ENCODE results near the gene TANGO2.

The TANGO2 gene

GRCh38 chr22:20026996-20027601 is 6.2 kb downstream of the TANGO2 start:
- in situ Hi-C loops (cut with MboI; ENCODE audit: low pct_unique_long_range_greater_than_20kb, low sequenced_read_pairs, unreplicated experiment): loop anchor here (5.0 kb wide), 1 partner anchor 45 kb away; no protein-coding TSS in a partner anchor
- no peak for DNase-seq (ENCODE audit: low spot score)
- no peak for TF ChIP-seq CTCF (IDR thresholded peaks at IDR 0.05; ENCODE audit: extremely low read depth, insufficient read depth, missing control alignments)

- in situ Hi-C loops (cut with MboI; ENCODE audit: low pct_unique_long_range_greater_than_20kb, low sequenced_read_pairs, unreplicated experiment): loop anchor here (5.0 kb wide), 1 partner anchor 44 kb away; no protein-coding TSS in a partner anchor
- TF ChIP-seq CTCF (IDR thresholded peaks at IDR 0.05; ENCODE audit: extremely low read depth, insufficient read depth, missing control alignments): peak; percentile 29
- DNase-seq (ENCODE audit: low spot score): no peak
Measured at GRCh38 chr22:20027966-20028854, 7.3 kb downstream of the TANGO2 start.

- TF ChIP-seq CTCF (IDR thresholded peaks at IDR 0.05; ENCODE audit: extremely low read depth, insufficient read depth, missing control alignments): no peak
- in situ Hi-C loops (cut with MboI; ENCODE audit: low pct_unique_long_range_greater_than_20kb, low sequenced_read_pairs, unreplicated experiment): loop anchor here (5.0 kb wide), 1 partner anchor 43 kb away; no protein-coding TSS in a partner anchor
- no peak for DNase-seq (ENCODE audit: low spot score)
Measured at GRCh38 chr22:20028855-20029549, 8.1 kb downstream of the TANGO2 start.

- TF ChIP-seq CTCF (IDR thresholded peaks at IDR 0.05; ENCODE audit: extremely low read depth, insufficient read depth, missing control alignments): no peak
- in situ Hi-C loops (cut with MboI; ENCODE audit: low pct_unique_long_range_greater_than_20kb, low sequenced_read_pairs, unreplicated experiment): loop anchor here (5.0 kb wide), 1 partner anchor 43 kb away; no protein-coding TSS in a partner anchor
- DNase-seq (ENCODE audit: low spot score): no peak
Measured at GRCh38 chr22:20029550-20030225, 8.8 kb downstream of the TANGO2 start.

GRCh38 chr22:20031732-20032406 is 11.0 kb downstream of the TANGO2 start:
- no peak for DNase-seq (ENCODE audit: low spot score)

More at GRCh38 chr22:20031732-20032406, 11.0 kb downstream of the TANGO2 start:
- no peak for TF ChIP-seq CTCF (IDR thresholded peaks at IDR 0.05; ENCODE audit: extremely low read depth, insufficient read depth, missing control alignments)
- in situ Hi-C loops (cut with MboI; ENCODE audit: low pct_unique_long_range_greater_than_20kb, low sequenced_read_pairs, unreplicated experiment): no loop called here
